HG03575 (cell line): ENCODE measurements around the gene RPGR.

Source experiments
- ATAC-seq: cut with Tn5 transposase; IDR thresholded peaks from one replicate; pipeline ENCODE4 v1.9.1; 2021; ENCODE audit not compliant: unreplicated experiment, insufficient number of reproducible peaks, low FRiP score; ENCODE audit errors: extremely low read depth

Gene RPGR

DNA sequence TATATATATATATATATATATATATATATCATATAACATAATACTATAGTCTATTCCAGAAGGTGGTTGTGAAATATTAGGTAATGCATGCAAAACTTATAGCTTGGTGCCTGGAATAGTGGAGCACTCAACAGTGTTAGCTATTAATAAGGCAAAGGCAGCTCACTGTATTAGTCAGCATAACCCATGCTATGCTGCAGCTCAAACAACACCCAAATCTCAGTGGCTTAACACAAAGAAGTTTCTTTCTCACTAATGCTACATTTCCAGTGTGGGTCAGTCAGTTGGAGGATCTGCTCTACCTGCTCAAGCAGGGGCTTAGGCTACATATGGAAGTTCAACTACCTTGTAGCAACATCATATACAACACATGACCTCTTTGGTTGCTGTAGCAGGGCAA, 5.2 kb upstream of the RPGR start:
- peak; percentile 51 for ATAC-seq

DNA sequence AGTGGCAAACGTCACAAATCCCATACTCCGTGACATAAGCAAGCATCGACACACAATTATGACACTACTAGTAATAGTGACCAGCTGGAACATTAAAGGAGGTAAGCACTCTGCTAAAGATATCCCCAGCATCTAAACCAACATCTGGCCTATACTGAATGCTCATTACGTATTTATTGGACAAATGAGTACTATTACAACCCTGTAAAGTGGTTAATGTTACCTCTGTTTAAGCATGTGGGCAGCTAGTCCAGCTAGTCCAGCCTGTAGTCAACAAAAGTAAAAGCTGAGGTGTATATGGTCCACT, 419 bp upstream of the RPGR start:
- no peak for ATAC-seq

DNA sequence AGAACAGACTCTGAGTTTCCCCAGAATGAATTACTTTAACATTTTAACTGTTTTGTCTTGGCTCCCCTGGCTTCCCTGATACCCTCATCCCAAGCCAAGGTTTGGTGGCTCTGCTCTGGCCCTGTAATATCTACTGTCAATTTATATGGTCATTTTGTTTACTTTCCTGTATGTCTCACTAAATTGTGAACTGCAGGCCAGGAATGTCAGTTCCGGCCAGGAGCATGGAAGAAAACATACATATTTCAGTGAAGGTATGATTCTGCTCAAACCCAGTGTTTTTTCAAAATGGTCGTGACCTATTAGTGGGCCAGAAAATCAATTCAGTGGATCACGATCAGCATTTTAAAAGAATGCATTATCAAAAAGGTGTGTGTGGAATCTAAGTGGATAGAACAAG, 1.2 kb downstream of the RPGR start:
- ATAC-seq: no peak

DNA sequence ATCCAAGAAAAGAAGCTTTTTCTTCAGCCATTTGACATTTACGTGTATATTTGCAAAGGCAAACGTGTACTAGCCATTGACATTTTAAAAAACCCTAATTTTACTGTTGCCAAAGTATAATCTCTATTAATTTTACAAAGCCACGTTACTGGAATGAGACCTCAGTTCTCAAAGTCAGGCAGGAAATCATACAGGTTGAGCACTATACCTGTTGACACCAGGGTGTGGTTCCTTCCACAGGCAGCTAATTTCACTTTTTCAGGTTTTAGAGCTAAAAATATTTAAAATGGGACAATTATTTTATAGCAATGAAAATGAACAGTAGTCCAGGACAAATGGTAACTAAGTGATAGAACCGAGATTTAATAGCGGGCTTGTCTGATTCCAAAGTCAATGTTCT, 6.5 kb downstream of the RPGR start:
- no peak for ATAC-seq

DNA sequence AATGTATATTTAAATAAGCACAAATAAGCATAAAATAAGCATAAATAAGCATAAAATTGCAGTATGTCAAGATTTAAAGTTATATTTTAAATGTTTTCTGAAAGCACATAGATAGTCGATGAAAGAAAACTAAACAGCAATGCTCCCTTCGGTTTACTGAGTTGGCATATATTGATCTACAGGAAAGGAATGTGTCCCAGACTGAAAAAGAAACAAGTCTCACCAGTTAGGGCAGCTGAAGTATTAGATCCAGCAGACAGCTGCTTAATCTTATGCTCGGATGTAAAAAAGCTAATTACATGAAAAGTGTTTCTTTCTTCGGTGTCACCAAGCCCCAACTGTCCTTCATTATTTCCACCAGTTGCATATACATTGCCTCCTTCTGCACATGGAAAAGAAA, 8.7 kb downstream of the RPGR start:
- ATAC-seq: no peak

DNA sequence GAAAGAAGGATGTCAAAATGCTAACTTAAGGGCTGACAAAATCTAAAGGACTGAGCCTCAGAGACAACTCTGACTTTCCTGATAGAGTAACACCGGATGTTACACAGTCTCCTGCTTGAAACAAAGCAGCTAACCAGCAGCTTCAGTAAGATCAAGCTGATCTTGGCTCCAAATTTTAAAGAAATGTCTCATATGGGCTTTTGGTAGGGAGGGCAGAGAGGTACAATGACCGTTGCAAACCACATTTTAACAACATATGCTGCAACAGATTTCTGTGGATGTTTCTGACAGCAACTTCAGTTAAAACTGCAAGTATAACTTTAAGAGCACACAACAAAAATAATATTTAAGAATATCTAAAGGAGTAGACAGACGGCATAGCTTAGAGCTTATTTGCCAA, 9.1 kb downstream of the RPGR start:
- no peak for ATAC-seq

DNA sequence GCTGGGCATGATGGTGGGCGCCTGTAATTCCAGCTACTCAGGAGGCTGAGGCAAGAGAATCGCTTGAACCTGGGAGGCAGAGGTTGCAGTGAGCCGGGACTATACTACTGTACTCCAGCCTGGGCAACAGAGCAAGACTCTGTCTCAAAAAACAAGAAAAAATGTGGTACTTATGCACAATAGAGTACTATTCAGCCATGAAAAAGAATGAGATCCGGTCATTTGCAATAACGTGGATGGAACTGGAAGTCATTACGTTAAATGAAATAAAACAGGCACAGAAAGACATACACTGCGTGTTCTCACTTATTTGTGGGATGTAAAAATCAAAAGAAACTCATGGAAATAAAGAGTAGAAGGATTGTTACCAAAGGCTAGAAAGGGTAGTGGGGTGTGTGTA, 12.1 kb downstream of the RPGR start:
- no peak for ATAC-seq

DNA sequence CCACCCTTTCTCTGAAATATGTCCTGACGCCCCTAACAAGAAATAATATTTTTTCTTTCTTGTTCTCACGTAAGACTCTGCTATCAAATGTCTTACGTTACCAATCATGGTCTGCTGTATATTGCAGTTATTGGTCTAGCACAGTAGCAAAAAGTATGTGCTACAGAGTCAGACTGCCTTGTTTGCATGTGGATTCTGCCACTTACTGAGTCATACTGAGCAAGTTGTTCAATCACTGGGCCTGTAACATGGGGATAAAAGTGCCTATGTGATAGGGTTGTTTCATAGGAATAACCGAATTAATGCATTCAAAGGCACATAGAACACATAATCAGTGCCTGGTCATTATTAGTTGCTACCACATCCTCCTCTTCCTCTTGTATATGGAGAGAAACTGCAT, 14.1 kb downstream of the RPGR start:
- no peak for ATAC-seq

DNA sequence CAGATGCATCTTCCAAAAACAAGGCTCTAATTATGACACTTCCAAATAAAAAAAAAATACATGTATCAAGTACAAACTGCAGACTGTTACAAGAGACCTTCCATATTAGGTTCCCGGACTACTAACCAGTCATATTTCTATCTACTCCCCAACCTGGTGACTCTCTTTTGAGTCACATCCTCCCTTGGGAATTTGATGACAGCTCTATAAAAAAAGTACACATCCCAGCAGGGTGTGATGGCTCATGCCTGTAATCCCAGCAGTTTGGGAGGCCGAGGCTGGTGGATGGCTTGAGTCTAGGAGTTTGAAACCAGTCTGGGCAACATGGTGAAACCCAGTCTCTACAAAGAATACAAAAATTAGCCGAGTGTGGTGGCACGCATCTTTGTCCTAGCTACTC, 14.9 kb downstream of the RPGR start:
- ATAC-seq: no peak

DNA sequence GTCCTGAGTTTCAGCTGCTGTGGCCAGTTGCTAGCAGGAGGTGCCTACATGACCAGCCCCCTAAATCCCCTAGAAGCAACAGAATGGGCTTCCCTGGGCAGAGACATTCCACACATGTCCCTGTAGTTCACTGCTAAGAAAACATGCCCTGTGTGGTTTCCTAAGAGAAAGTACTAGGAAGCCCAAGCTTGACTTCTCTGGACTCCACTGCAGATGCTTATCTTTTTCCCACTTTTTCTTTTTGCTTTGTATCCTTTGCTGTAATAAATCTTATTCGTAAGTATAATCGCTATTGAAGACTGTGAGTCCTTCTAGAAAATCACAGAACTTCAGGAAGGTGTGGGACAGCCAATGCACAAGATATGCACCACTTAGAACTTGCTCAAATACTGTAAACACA, 15.6 kb downstream of the RPGR start:
- no peak for ATAC-seq

DNA sequence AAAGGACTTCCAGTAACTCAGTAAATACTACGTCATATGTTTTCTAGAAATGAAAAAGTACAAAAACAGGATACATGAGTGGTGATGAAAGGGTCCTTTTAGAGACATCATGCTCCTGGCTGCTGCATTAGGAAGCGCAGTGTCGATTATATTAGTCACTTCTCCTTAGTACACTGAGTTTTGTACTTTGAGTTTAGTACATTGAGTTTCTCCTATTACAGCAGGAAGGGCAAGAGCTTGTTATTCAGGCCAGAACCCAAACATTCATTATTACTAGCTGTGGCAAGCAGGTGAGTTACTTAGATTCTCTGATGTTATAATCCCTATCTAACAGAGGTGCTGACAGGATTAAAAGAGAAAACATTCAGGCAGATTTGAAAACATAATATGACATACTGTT, 21.3 kb downstream of the RPGR start:
- no peak for ATAC-seq

DNA sequence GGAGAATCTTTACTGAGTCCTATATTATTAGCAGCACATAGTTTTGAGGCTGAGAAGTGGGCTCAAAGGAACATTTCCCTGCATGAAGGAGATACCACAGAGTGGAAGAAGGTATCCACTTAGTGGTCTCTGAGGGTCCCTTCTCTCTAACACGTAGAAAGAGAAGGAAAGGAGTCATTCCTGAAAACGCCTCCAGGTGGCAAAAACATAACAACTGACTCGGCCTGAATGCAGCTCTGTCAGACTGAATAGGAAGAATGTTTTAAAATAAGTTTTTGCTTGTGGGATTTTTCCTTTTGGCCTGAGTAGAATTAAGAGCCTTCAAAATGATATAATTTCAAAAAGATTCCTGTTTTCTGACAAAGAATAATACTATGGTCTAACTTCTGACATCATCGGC, 23.3 kb downstream of the RPGR start:
- no peak for ATAC-seq

DNA sequence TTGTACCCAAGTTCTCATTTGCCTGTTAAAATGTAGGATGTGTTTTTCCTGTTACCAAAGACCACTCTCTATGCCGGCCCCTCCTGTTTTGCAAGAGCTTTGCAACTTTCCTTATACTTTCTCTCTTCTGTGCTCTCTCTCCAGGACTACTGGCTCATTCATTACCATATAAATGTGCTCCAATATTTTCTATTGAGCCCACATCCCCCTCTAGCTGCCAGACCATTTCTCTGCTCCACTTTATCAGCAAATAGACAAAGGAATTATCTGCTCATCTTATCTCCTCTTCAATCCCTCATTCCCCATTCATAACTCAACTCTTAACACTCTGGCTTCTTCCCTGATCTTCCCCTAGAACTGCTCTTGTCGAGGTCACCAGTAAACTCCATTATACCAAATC, 33.6 kb downstream of the RPGR start:
- no peak for ATAC-seq

DNA sequence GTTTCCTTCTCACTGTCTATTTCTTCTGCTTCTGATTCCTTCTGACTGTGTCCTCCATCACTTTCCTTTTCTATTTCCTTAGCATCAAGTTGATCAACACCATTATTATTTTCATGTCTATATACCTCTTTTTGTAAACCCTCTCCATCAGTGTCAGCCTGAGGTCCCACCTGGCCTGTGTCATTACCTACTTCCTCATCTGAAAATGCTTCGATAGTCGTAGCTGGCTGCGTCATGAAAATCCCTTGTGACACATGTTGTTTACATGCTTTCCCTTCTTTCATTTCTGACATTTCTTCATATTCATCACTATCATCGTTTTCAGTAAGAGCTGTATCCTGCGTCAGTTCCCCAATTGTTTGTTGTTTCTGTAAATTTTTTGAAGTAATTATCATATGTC, 39.6 kb downstream of the RPGR start:
- ATAC-seq: no peak

DNA sequence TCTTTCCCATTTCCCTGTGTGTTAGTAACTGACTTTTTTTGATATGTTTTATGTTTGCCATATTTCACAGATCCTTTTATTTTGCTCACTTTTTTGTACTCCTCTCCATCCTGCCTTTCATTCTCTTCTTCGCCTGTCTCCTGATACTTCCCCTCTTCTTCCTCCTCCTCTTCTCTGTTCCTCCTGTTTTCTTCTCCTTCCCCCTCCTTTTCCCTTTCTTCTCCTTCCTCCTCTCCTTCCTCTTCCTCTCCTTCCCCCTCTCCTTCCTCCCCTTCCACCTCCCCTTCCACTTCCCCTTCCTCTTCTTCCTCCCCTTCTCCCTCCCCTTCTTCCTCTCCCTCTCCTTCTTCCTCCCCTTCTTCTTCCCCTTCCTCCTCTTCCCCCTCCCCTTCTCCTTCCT, 41.7 kb downstream of the RPGR start:
- ATAC-seq: no peak

DNA sequence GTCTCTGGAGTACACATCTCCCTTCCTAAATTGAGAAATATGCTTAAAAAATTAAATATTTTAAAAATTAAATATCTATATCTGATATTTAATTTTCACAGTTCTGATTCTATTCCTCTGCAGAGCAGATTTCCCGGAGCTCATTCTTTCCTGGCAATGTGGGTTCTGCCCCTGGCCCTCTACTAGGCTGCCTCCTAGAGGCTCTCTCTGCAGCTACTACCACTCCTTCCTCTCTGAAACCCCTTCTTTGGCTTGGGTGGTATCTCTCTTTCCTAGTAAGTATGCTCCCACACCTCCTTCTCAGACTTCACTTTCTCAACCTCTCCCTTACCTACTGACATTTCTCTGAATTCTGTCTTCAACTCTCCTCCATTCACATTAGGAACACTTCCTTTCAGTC, 45.3 kb downstream of the RPGR start:
- no peak for ATAC-seq

DNA sequence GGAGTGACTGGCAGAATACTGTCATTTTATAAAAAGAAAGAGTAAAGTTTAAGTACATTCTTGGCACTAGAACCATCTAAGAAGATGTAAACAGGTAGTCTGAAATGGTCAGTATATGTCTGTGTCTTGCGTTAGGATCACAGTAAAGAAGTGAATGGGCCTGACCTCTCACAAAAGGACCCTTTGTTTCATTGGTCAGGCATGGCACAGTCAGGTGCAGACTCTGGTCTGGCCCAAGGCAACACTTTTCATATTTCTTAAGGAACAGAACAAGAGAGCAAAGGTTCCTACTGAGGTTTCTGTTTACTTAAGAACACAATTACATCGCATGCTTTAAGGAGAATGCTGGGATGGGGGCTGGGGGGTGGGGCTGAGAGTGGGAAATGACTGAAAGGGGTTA, 48.1 kb downstream of the RPGR start:
- no peak for ATAC-seq

DNA sequence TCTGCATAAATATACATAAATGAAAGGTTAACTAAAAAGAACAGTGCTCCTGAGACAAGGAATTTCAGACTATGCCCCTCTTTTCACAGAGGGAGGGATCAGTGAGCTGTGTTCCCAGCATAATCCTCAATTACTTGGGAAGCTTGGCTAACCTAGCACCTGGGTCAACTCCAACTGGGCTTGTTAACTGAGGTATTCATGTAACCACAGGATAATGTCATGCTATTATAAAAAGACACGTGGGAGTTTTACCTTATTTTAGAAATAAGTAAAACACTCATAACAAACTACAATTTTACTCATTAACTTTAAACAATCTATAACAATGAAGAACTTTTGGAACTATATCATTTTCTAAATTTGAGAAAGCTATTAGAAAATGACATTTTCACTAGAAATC, 48.6 kb downstream of the RPGR start:
- no peak for ATAC-seq

DNA sequence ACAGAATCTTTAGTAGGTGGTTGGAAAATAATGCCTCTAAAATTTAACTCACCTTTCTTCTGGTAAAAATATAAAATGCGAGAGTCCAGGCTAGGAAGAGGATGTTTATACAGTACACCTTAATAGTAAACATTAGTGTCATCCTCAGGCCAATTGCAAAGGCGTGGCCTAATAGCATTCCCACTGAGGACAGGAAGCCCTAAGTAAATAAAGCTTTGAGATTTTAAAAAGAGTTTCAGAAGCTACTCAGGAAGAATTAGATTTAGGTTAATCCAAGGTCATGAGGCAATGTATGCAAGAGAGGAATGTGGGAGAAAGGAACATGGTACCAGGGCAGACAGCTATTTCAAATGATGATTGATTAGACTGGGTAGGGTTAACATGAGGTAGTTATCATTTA, 49.5 kb downstream of the RPGR start:
- no peak for ATAC-seq

DNA sequence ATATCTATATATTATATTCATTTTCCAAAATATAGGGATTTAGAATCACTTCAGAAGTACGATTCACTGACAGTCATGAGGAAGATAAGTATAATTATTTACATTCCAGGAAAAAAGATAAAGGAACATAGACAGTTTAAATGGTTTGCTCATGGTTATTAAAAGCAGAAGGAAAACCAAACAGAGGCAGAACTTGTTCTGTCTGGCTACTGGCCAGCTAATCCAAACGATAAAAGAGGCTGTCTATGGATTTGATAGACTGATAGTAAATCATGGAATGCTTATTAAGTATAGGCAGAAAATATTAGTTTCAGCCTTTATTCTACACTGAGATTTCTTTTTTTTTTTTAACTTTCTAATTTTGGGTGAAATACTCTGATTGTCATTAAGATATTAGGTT, 50.2 kb downstream of the RPGR start:
- no peak for ATAC-seq

DNA sequence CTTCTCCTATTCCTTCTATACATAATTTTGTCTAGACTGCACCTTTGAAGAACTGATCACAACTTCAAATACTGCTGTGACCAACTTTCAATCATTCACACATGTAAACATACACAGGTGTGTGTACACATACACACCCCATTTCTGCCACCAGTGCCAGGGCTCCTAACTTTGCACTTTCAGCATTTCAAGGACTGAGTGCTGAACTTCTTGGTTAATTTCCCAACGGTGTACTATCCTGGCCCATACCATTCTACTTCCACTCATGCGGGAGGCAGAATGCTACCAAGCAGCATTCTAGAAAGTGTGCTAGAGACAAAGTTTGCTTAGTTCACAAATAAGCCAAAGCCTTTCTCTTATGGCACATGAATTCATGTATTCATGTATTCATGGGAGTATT, 51.2 kb downstream of the RPGR start:
- ATAC-seq: no peak

DNA sequence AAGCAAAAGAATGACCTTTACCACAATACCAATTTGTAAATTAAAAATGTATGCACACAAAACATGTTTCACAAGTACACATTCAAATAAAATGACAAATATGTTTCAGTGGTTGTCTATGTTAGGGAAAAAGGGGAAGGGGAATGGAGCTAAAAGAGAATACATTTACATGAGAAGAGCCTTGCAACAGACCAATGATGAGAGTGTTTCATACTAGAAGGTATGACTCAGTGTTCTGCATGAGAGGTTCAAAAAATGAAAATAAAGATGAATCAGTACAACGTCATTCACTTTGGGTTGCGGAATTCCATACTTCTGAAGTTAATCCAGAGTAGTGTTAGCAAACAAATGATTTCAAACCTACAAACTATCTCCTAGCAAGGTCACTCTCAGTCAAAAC, 51.7 kb downstream of the RPGR start:
- ATAC-seq: no peak
